Parathyroid adenoma (tissue), 2 donors: Measurements from ENCODE around the gene CHM.
"Not testable (repeated sequence)": the region's sequence is repeated elsewhere in the genome, so short reads cannot be mapped to it uniquely, and the experiment has no call there.

Experiments used
- H2AFZ ChIP-seq: fragments of 300-600 bp; sonication (generic); one replicate; pipeline ENCODE4 v1.7.0; 2017; ENCODE audit warnings: antibody characterized with exemption, mild to moderate bottlenecking
- H3K27ac ChIP-seq: fragments of 300-600 bp; sonication (generic); one replicate; pipeline ENCODE4 v1.7.0; 2017
- H3K27me3 ChIP-seq: fragments of 300-600 bp; sonication (generic); one replicate; pipeline ENCODE4 v1.7.0; 2017; ENCODE audit warnings: low read length; ENCODE audit not compliant: control insufficient read depth, insufficient read depth
- H3K36me3 ChIP-seq: fragments of 300-600 bp; sonication (generic); one replicate; pipeline ENCODE4 v1.7.0; 2017; ENCODE audit warnings: low read length; ENCODE audit not compliant: control insufficient read depth, insufficient read depth
- H3K4me1 ChIP-seq: fragments of 300-600 bp; sonication (generic); one replicate; pipeline ENCODE4 v1.7.0; 2017; ENCODE audit warnings: control low read depth
- H3K4me2 ChIP-seq: fragments of 300-600 bp; sonication (generic); one replicate; pipeline ENCODE4 v1.7.0; 2017; ENCODE audit warnings: low read length
- H3K4me3 ChIP-seq: fragments of 300-600 bp; sonication (generic); one replicate; pipeline ENCODE4 v1.7.0; 2017; ENCODE audit warnings: low read depth, low read length
- H3K79me2 ChIP-seq: fragments of 300-600 bp; sonication (generic); one replicate; pipeline ENCODE4 v1.7.0; 2017; ENCODE audit warnings: control low read depth
- H3K9ac ChIP-seq: fragments of 300-600 bp; sonication (generic); one replicate; pipeline ENCODE4 v1.7.0; 2017; ENCODE audit warnings: mild to moderate bottlenecking
- H3K9me3 ChIP-seq: fragments of 300-600 bp; sonication (generic); one replicate; pipeline ENCODE4 v1.7.0; 2017; ENCODE audit warnings: low read length; ENCODE audit not compliant: control insufficient read depth
- CTCF ChIP-seq: fragments of 300-600 bp; sonication (generic); IDR thresholded peaks from one replicate; pipeline ENCODE4 v1.7.0; 2017; ENCODE audit warnings: antibody characterized with exemption, mild to moderate bottlenecking
- donor health status: primary hyperparathyroidism.

Gene CHM

GRCh38 chrX:86013792-86014191, 33.6 kb downstream of the CHM start:
- no peak overlapping the region for H3K27ac ChIP-seq
- no peaks in the 10 kb centered on the region for H3K36me3 ChIP-seq
- no peaks in the 10 kb centered on the region for H3K27me3 ChIP-seq
- no peak overlapping the region for H2AFZ ChIP-seq
- TF ChIP-seq CTCF = no peak
- H3K4me3 ChIP-seq = no peak overlapping the region
- no peaks in the 10 kb centered on the region for H3K79me2 ChIP-seq
- no peaks in the 10 kb centered on the region for H3K9me3 ChIP-seq
- no peaks in the 10 kb centered on the region for H3K4me1 ChIP-seq
- H3K4me2 ChIP-seq = no peak overlapping the region
- H3K9ac ChIP-seq = no peak overlapping the region

- Histone ChIP-seq H3K36me3 (no peaks in the 10 kb centered on the region), H3K79me2 (no peaks in the 10 kb centered on the region)
- TF ChIP-seq CTCF = no peak
Measured at GRCh38 chrX:86012188-86012587, 35.2 kb downstream of the CHM start.

GRCh38 chrX:86009803-86010202, 37.6 kb downstream of the CHM start:
- H3K27ac ChIP-seq, H2AFZ ChIP-seq, H3K4me1 ChIP-seq, H3K4me2 ChIP-seq, H3K27me3 ChIP-seq, H3K4me3 ChIP-seq, H3K9me3 ChIP-seq, H3K79me2 ChIP-seq, H3K9ac ChIP-seq, H3K36me3 ChIP-seq: not testable (repeated sequence)

More at GRCh38 chrX:86012188-86012587, 35.2 kb downstream of the CHM start:
- H3K9ac ChIP-seq = no peak overlapping the region
- H3K4me2 ChIP-seq = no peak overlapping the region
- no peaks in the 10 kb centered on the region for H3K27me3 ChIP-seq
- no peak overlapping the region for H3K4me3 ChIP-seq
- no peaks in the 10 kb centered on the region for H3K9me3 ChIP-seq
- H3K27ac ChIP-seq = no peak overlapping the region
- H2AFZ ChIP-seq = no peak overlapping the region
- H3K4me1 ChIP-seq = no peaks in the 10 kb centered on the region

- H3K79me2 ChIP-seq, H3K4me2 ChIP-seq, H3K27me3 ChIP-seq, H3K4me1 ChIP-seq, H3K27ac ChIP-seq, H3K9me3 ChIP-seq, H2AFZ ChIP-seq, H3K4me3 ChIP-seq, H3K36me3 ChIP-seq, H3K9ac ChIP-seq: not testable (repeated sequence)
Measured at GRCh38 chrX:86007891-86008290, 39.5 kb downstream of the CHM start.

GRCh38 chrX:86002076-86002896, 45.1 kb downstream of the CHM start:
- Histone ChIP-seq H3K4me1 (no peaks in the 10 kb centered on the region), H2AFZ (no peak overlapping the region), H3K27me3 (no peaks in the 10 kb centered on the region), H3K9ac (no peak overlapping the region), H3K4me3 (no peak overlapping the region), H3K4me2 (no peak overlapping the region), H3K9me3 (no peaks in the 10 kb centered on the region), H3K79me2 (peaks cover 6% of the 10 kb centered on the region), H3K36me3 (no peaks in the 10 kb centered on the region), H3K27ac (no peak overlapping the region)
- no peak for TF ChIP-seq CTCF

- Histone ChIP-seq H3K4me3 (no peak overlapping the region), H3K79me2 (peaks cover 6% of the 10 kb centered on the region), H3K4me1 (peaks cover 6% of the 10 kb centered on the region), H2AFZ (no peak overlapping the region), H3K9ac (no peak overlapping the region), H3K27ac (no peak overlapping the region), H3K4me2 (no peak overlapping the region), H3K27me3 (no peaks in the 10 kb centered on the region), H3K9me3 (no peaks in the 10 kb centered on the region), H3K36me3 (no peaks in the 10 kb centered on the region)
- TF ChIP-seq CTCF = no peak
Measured at GRCh38 chrX:85998954-85999353, 48.4 kb downstream of the CHM start.
